OCI-LY7 (cell line): Measurements from ENCODE around the gene VOPP1.

ENCODE experiments used
- CTCF ChIP-seq: fragments of 200-600 bp; sonication (generic); conservative IDR thresholded peaks from 2 replicates; pipeline ENCODE4 v1.5.1; 2014; ENCODE audit warnings: mild to moderate bottlenecking, antibody characterized with exemption, low read length, moderate library complexity, mixed read lengths
- EZH2phosphoT487 ChIP-seq: fragments of 200-600 bp; sonication (generic); IDR thresholded peaks from 2 replicates; pipeline ENCODE4 v1.6.1; 2018; ENCODE audit warnings: low read depth, borderline replicate concordance, mild to moderate bottlenecking, mixed run types, antibody characterized with exemption, low read length, moderate library complexity, mixed read lengths

- TF ChIP-seq CTCF (no peak), EZH2phosphoT487 (no peak)
Observed at GRCh38 chr7:55441774-55442522, 130.4 kb downstream of the VOPP1 start.
